Neural crest cell (in vitro differentiated cells): ENCODE data around the gene DOC2A. TPM values are rescaled to one million over a fixed set of nuclear protein-coding genes. Genes with fewer than 3 reads are reported as not detected.

Experiments used
- DNase-seq: peaks from one replicate; pipeline ENCODE4 v3.0.0; 2021; ENCODE audit warnings: low read depth, mixed read lengths, low spot score
- H3K27ac Mint-ChIP-seq: one replicate; pipeline ENCODE4 v1.8.0; 2021; ENCODE audit warnings: mild to moderate bottlenecking, mixed read lengths; ENCODE audit not compliant: unreplicated experiment
- H3K27me3 Mint-ChIP-seq: 2 replicates; pipeline ENCODE4 v1.8.0; 2021; ENCODE audit warnings: low read depth, mild to moderate bottlenecking, mixed read lengths
- H3K36me3 Mint-ChIP-seq: 2 replicates; pipeline ENCODE4 v1.8.0; 2021; ENCODE audit warnings: low read depth, mild to moderate bottlenecking, mixed read lengths
- H3K4me1 Mint-ChIP-seq: 2 replicates; pipeline ENCODE4 v1.8.0; 2021; ENCODE audit warnings: mixed read lengths
- H3K4me3 Mint-ChIP-seq: one replicate; pipeline ENCODE4 v1.8.0; 2021; ENCODE audit warnings: mild to moderate bottlenecking, mixed read lengths
- H3K9me3 Mint-ChIP-seq: 2 replicates; pipeline ENCODE4 v1.8.0; 2021; ENCODE audit warnings: mixed read lengths
- total RNA-seq: library from RNA; stranded (reverse); gene quantifications from 2 replicates; pipeline ENCODE4 v1.2.1, GENCODE V29; 2021
- TF ChIP-seq, protein P1 (sequence below): fragments of 200-600 bp; sonication (generic); conservative IDR thresholded peaks from 2 replicates; pipeline ENCODE4 v1.5.0; 2021; ENCODE audit warnings: antibody characterized with exemption, mild to moderate bottlenecking

DOC2A gene
- total RNA-seq, 1 donor from 2014 or later, result 5.7 TPM

DNA sequence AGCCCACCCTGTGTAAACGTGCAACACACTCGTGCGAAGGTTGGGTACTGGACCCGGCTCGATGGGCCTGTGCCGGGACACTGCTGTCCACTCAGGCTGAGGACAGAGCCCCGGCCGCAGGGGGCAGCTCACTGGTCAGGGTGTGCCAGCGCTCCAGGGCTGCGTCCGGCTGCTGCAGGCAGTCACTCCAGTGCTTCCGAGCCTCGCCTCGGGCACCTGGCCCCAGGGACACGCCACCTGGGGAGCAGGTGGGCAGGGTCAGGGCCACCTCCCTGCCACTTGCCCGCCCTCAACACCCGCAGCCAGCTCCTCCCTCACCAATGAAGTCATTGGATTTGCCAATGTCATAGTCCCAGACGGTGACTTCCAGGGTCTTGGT is 4.7 kb downstream of the DOC2A start:
- DNase-seq, result no peak
- Mint-ChIP-seq H3K27ac (no peak overlapping the region), H3K4me1 (no peaks in the 10 kb centered on the region), H3K9me3 (no peaks in the 10 kb centered on the region), H3K27me3 (peaks cover 8% of the 10 kb centered on the region), H3K4me3 (no peak overlapping the region), H3K36me3 (peaks cover 2% of the 10 kb centered on the region)
- TF ChIP-seq, protein P1, sequence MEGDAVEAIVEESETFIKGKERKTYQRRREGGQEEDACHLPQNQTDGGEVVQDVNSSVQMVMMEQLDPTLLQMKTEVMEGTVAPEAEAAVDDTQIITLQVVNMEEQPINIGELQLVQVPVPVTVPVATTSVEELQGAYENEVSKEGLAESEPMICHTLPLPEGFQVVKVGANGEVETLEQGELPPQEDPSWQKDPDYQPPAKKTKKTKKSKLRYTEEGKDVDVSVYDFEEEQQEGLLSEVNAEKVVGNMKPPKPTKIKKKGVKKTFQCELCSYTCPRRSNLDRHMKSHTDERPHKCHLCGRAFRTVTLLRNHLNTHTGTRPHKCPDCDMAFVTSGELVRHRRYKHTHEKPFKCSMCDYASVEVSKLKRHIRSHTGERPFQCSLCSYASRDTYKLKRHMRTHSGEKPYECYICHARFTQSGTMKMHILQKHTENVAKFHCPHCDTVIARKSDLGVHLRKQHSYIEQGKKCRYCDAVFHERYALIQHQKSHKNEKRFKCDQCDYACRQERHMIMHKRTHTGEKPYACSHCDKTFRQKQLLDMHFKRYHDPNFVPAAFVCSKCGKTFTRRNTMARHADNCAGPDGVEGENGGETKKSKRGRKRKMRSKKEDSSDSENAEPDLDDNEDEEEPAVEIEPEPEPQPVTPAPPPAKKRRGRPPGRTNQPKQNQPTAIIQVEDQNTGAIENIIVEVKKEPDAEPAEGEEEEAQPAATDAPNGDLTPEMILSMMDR, result no peak

DNA sequence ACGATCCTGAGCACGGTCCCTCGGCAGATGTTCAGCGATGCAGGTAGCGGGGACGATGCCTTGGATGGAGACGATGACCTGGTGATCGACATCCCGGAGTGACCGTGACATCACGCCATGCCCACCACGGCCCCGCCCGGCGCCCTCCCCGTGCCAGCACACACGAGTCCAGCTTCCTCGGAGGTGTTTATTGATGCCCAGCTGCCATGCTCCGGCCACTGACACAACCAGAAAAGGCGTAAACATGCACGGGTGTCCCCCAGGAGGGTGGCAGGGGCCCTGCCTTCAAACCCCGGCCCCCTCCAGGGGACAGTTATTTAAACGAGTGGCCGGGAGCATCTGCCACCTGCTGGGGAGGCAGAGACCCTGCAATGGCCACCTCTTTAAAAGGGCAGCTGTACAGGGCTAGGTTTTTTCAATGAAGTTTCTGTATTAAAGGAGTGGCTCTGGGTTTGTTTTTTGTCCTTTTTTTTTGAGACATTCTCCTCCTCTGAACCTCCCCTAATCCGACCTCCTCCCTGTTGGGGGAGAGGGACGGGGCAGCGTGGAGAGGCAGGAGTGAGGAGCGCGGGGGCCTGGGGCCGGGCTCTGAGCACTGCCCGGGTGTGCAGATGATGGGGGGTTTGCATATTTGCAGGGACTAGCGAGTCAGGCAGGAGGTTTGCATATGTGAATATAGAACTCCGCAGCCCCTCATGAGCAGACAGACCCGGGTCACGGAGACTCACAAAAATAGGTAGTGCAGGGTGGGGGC is 5.3 kb downstream of the DOC2A start:
- Mint-ChIP-seq H3K4me1 (no peaks in the 10 kb centered on the region), H3K9me3 (no peaks in the 10 kb centered on the region), H3K36me3 (peaks cover 2% of the 10 kb centered on the region), H3K4me3 (no peak overlapping the region), H3K27ac (no peak overlapping the region), H3K27me3 (peaks cover 6% of the 10 kb centered on the region)
- DNase-seq, result peak; percentile 45
- TF ChIP-seq, protein P1, result peak; percentile 80

DNA sequence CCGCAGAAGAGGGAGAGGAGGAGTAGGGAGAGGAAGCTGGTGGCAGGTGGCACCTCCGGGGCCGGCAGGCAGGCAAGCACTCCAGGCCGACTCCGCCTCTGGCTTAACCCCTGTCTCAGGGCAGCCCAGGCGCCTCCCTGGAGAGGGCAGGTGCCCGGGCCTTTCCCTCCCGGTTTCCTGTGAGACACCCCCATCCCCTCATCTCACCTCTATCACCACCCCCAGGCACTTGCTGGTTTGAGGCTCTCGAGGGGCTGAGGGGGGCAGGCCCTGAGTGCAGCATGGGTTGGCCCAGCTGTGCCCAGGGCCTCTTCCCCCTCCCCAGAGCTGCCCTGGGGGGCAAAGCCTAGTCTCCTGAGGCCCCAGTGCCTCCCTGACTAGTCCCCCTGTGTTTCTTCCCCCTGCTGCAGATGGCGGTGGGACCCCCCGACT is 6.0 kb downstream of the DOC2A start:
- Mint-ChIP-seq H3K4me1 (no peaks in the 10 kb centered on the region), H3K36me3 (peaks cover 2% of the 10 kb centered on the region), H3K4me3 (no peak overlapping the region), H3K27ac (no peak overlapping the region), H3K9me3 (no peaks in the 10 kb centered on the region), H3K27me3 (peaks cover 4% of the 10 kb centered on the region)
- TF ChIP-seq, protein P1, result no peak
- DNase-seq, result no peak

DNA sequence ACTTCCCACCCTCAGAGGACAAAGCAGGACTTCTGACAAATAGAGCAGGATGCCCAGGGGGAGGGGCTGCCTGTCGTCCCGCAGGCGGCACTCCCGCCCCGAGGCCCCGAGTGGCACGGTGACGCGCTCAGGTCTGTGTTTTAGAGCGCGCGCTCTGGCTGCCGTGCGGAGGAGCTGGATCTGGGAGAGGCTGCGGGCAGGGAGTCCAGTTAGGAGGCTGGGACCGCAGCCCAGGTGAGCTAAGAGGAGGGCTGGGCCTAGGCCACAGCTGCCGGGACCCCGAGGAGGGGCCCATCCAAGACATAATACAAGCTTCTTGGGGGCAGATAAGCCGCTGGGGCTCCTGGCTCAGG is 6.4 kb downstream of the DOC2A start:
- Mint-ChIP-seq H3K27me3 (peaks cover 4% of the 10 kb centered on the region), H3K27ac (no peak overlapping the region), H3K9me3 (no peaks in the 10 kb centered on the region), H3K4me3 (no peak overlapping the region), H3K36me3 (peaks cover 5% of the 10 kb centered on the region), H3K4me1 (no peaks in the 10 kb centered on the region)
- TF ChIP-seq, protein P1, result no peak
- DNase-seq, result no peak

DNA sequence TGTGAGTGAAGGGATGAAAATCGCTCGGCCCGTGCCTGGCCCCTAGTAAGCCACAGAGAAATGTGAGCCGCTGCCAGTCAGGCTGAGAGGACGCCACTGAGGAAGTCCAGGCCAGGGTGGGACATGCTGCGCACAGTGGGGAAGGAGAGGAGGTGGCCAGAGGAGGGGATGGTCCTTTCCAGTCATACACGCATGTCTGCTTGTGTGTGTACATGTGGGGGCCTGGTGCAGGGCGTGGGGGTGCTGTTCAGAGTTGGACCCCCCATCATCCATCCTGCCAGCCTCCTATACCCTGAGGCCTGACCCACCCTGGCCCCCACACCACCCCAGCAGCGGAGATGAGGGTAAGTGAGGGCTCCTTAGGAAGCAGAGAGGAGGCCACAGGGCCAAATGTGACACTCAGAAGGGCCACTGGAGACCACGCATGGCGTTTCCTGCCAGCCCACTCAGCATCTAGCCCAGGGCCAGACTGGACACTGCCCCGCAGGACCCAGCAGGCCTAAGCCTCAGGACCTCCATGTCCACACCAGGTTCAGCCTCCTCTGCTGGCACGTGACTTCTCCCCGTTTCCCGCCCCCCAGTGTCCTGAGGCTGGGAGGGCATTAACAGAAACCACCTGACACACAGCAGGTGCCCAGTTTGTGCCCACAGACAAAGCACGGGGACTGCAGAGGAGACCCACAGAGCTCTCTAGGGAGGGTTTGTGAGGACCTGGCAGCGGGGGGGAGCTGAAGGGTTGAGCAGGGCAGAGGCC is 7.0 kb downstream of the DOC2A start:
- Mint-ChIP-seq H3K36me3 (peaks cover 5% of the 10 kb centered on the region), H3K4me1 (no peaks in the 10 kb centered on the region), H3K4me3 (peak overlapping the region; percentile 49), H3K27me3 (peaks cover 2% of the 10 kb centered on the region), H3K27ac (no peak overlapping the region), H3K9me3 (no peaks in the 10 kb centered on the region)
- DNase-seq, result no peak
- TF ChIP-seq, protein P1, result no peak
